ENCODE measurements around the gene POM121L12. TPM values are rescaled to one million over a fixed set of nuclear protein-coding genes. Genes with fewer than 3 reads are reported as not detected.

POM121L12 gene
- total RNA-seq, 1 experiment from 2014 or later = not detected

DNA sequence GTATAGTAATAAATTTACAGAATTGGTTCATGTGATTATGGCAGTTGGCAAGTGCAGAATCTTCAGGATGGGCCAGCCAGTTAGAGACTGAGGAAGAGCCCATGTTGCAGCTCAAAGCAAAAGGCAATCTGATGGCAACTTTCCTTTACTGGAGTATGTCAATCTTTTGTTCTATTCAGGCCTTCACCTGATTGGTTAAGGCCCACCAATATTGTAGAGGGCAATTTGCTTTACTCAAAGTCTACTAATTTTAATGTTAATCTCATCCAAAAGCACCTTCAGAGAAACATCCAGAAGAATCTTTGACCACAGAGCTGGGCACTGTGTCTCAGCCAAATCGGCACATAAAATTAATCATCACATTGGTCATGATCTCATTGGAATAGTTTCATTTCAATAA, 20.0 kb upstream of the POM121L12 start:
- ATAC-seq (no peak), DNase-seq (no peak)
- Histone ChIP-seq H3K27me3 (ENCODE audit: low read length) (no peaks in the 10 kb centered on the region), H3K4me3 (ENCODE audit: low read length) (no peak overlapping the region), H4K20me1 (ENCODE audit: low read length) (no peaks in the 10 kb centered on the region), H2AFZ (ENCODE audit: low read length) (no peak overlapping the region), H3K4me2 (ENCODE audit: low read length) (no peak overlapping the region), H3K27ac (ENCODE audit: low read length) (no peak overlapping the region), H3K79me2 (ENCODE audit: low read length) (no peaks in the 10 kb centered on the region), H3K9ac (ENCODE audit: low read length) (no peak overlapping the region), H3K36me3 (ENCODE audit: low read depth, low read length) (no peaks in the 10 kb centered on the region), H3K4me1 (ENCODE audit: insufficient read depth, low read length) (no peaks in the 10 kb centered on the region), H3K9me2 (replicated peaks; ENCODE audit: low read length) (no peaks in the 10 kb centered on the region), H3F3A (ENCODE audit: low read length, unreplicated experiment) (no peaks in the 10 kb centered on the region), H3K9me3 (ENCODE audit: low read length) (no peaks in the 10 kb centered on the region)
- ChIA-PET POLR2A (ENCODE audit: unreplicated experiment) (no interaction called here), CTCF (no interaction called here)
- no TSS peak for BruUV-seq (replicated peaks)
- TF ChIP-seq, protein P1, sequence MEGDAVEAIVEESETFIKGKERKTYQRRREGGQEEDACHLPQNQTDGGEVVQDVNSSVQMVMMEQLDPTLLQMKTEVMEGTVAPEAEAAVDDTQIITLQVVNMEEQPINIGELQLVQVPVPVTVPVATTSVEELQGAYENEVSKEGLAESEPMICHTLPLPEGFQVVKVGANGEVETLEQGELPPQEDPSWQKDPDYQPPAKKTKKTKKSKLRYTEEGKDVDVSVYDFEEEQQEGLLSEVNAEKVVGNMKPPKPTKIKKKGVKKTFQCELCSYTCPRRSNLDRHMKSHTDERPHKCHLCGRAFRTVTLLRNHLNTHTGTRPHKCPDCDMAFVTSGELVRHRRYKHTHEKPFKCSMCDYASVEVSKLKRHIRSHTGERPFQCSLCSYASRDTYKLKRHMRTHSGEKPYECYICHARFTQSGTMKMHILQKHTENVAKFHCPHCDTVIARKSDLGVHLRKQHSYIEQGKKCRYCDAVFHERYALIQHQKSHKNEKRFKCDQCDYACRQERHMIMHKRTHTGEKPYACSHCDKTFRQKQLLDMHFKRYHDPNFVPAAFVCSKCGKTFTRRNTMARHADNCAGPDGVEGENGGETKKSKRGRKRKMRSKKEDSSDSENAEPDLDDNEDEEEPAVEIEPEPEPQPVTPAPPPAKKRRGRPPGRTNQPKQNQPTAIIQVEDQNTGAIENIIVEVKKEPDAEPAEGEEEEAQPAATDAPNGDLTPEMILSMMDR (conservative IDR thresholded peaks at IDR 0.05; ENCODE audit: low read depth, low read length) = no peak
- TF ChIP-seq EZH2 (IDR thresholded peaks at IDR 0.05; ENCODE audit: low read length, unreplicated experiment) (no peak), EZH2phosphoT487 (IDR thresholded peaks at IDR 0.05; ENCODE audit: borderline replicate concordance, low read length) (no peak)
- intact Hi-C loops (cut with micrococcal nuclease) = no loop called here

DNA sequence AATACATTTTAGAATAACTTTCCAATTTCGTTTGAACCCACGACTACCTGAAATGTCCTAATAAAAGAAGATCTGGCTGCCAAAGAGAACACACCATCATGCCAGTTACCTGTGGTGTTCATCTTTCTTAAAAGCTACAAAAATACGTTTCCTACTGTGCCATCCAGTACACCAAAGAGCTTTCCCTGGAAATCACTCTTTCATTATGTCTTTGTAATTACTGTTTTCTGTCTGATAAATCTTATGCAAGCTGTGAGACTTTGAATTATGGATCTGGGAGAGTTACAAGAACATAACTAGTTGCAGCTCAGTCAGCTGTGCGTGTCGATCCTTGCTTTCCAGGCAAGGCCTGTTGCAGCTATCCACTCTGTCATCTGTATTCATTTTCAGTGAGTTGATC, 12.5 kb upstream of the POM121L12 start:
- no peaks in the 10 kb centered on the region; the same call in 1 of the 2 replicates for H3K9me3 ChIP-seq (ENCODE audit: low read length)
- POLR2A ChIA-PET (ENCODE audit: unreplicated experiment) = no interaction called here
- H3K4me1 ChIP-seq (ENCODE audit: insufficient read depth, low read length) = no peaks in the 10 kb centered on the region
- CTCF ChIA-PET = no interaction called here
- TF ChIP-seq, protein P1 (conservative IDR thresholded peaks at IDR 0.05; ENCODE audit: low read depth, low read length) = no peak
- TF ChIP-seq EZH2 (IDR thresholded peaks at IDR 0.05; ENCODE audit: low read length, unreplicated experiment) (no peak), EZH2phosphoT487 (IDR thresholded peaks at IDR 0.05; ENCODE audit: borderline replicate concordance, low read length) (no peak)
- no TSS peak for BruUV-seq (replicated peaks)
- no peak overlapping the region for H3K4me2 ChIP-seq (ENCODE audit: low read length)
- H3K27me3 ChIP-seq (ENCODE audit: low read length) = no peaks in the 10 kb centered on the region
- no peak overlapping the region for H3K4me3 ChIP-seq (ENCODE audit: low read length)
- H4K20me1 ChIP-seq (ENCODE audit: low read length) = no peaks in the 10 kb centered on the region
- ATAC-seq (no peak), DNase-seq (no peak)
- no peak overlapping the region for H2AFZ ChIP-seq (ENCODE audit: low read length)
- H3K79me2 ChIP-seq (ENCODE audit: low read length) = no peaks in the 10 kb centered on the region
- H3K27ac ChIP-seq (ENCODE audit: low read length) = no peak overlapping the region
- H3F3A ChIP-seq (ENCODE audit: low read length, unreplicated experiment) = no peaks in the 10 kb centered on the region
- H3K36me3 ChIP-seq (ENCODE audit: low read depth, low read length) = no peaks in the 10 kb centered on the region
- H3K9ac ChIP-seq (ENCODE audit: low read length) = no peak overlapping the region
- intact Hi-C loops (cut with micrococcal nuclease) = no loop called here
- no peaks in the 10 kb centered on the region for H3K9me2 ChIP-seq (replicated peaks; ENCODE audit: low read length)

DNA sequence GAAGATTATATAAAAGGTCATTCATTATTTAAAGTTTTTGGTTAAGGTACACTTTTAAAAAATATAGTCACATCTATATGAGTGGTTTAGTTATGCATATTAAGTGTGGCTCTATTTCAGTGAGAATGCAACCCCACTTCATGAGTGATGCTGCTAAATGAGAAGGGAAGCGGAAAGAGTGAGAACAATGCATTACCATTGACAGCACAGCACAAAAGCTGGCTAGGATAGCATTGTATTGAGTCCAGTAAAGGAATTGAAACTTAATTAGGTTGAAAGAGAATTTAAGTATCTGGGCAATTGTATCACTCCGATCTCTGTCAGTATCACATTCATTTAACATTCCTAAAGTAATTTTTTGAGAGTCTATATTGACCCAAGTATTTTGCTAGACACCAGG, 13.2 kb downstream of the POM121L12 start:
- H3K36me3 ChIP-seq (ENCODE audit: low read depth, low read length) = no peaks in the 10 kb centered on the region
- ATAC-seq (no peak), DNase-seq (no peak)
- CTCF ChIA-PET = no interaction called here
- intact Hi-C loops (cut with micrococcal nuclease) = no loop called here
- no peak overlapping the region for H3K9ac ChIP-seq (ENCODE audit: low read length)
- TF ChIP-seq, protein P1 (conservative IDR thresholded peaks at IDR 0.05; ENCODE audit: low read depth, low read length) = no peak
- TF ChIP-seq EZH2 (IDR thresholded peaks at IDR 0.05; ENCODE audit: low read length, unreplicated experiment) = no peak
- no peak for TF ChIP-seq EZH2phosphoT487 (IDR thresholded peaks at IDR 0.05; ENCODE audit: borderline replicate concordance, low read length)
- H3K27ac ChIP-seq (ENCODE audit: low read length) = no peak overlapping the region
- BruUV-seq (replicated peaks) = no TSS peak
- POLR2A ChIA-PET (ENCODE audit: unreplicated experiment) = no interaction called here
- H3K4me2 ChIP-seq (ENCODE audit: low read length) = no peak overlapping the region
- no peak overlapping the region for H2AFZ ChIP-seq (ENCODE audit: low read length)
- no peak overlapping the region for H3K4me3 ChIP-seq (ENCODE audit: low read length)
- no peaks in the 10 kb centered on the region for H3K79me2 ChIP-seq (ENCODE audit: low read length)
- H3K9me2 ChIP-seq (replicated peaks; ENCODE audit: low read length) = no peaks in the 10 kb centered on the region
- H3F3A ChIP-seq (ENCODE audit: low read length, unreplicated experiment) = no peaks in the 10 kb centered on the region
- no peaks in the 10 kb centered on the region for H3K4me1 ChIP-seq (ENCODE audit: insufficient read depth, low read length)
- H4K20me1 ChIP-seq (ENCODE audit: low read length) = no peaks in the 10 kb centered on the region
- 0 out of 2 replicates have a peak, but pooled peaks cover 3% of the 10 kb centered on the region for H3K9me3 ChIP-seq (ENCODE audit: low read length)
- H3K27me3 ChIP-seq (ENCODE audit: low read length) = no peaks in the 10 kb centered on the region

All from PC-3 (cell line).